ENCODE measurements around the gene EIF6. TPM values are rescaled to one million over a fixed set of nuclear protein-coding genes. Genes with fewer than 3 reads are reported as not detected.

EIF6 gene
- polyA plus RNA-seq, 4 donors: 186 to 394 (median 284) TPM

DNA sequence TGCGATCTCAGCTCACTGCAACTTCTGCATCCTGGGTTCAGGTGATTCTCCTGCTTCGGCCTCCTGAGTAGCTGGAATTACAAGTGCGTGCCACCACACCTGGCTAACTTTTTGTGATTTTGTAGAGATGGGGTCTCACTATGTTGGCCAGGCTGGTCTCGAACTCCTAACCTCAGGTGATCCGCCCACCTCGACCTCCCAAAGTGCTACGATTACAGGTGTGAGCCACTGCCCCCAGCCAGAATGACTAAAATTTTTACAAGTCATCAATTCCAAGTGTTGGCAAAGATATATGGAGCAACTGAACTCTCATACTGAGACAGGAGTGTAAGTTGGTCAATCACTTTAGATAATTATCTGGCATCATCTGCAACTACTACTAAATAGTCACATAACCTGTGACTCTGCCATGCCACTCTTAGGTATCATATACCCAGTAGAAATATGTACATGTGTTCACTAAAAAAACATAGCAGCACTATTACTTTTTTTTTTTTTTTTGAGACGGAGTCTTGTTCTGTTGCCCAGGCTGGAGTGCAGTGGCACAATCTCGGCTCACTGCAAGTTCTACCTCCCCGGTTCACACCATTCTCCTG is 3.0 kb downstream of the EIF6 start:
- H3K27me3 ChIP-seq (ENCODE audit: control insufficient read depth in 3 of 3, insufficient read depth in 3 of 3, low read length in 3 of 3): no peaks in the 10 kb centered on the region
- H3K36me3 ChIP-seq (ENCODE audit: control insufficient read depth in 3 of 3, insufficient read depth in 2 of 3, low read depth in 1 of 3, low read length in 3 of 3): peaks cover 9 to 57% (median 15%) of the 10 kb centered on the region in 3 donors
- DNase-seq (no peak), FAIRE-seq (no peak)
- H3K27ac ChIP-seq (ENCODE audit: low read depth in 1 of 3, low read length in 2 of 3): no peak overlapping the region
- no peaks in the 10 kb centered on the region for H3K9me3 ChIP-seq (ENCODE audit: control insufficient read depth in 2 of 2, insufficient read depth in 1 of 2, low read depth in 1 of 2, low read length in 1 of 2)
- peaks cover 5 to 27% (median 11%) of the 10 kb centered on the region in 3 donors for H3K4me1 ChIP-seq (ENCODE audit: control insufficient read depth in 3 of 3, insufficient read depth in 2 of 3, low read depth in 1 of 3, low read length in 2 of 3)
- WGBS, 3 donors: 94 to 95% (median 94%) methylated on average over 10 of the region's 10 CpGs
- H3K4me3 ChIP-seq (ENCODE audit: low read depth in 1 of 3, low read length in 3 of 3): no peak overlapping the region

DNA sequence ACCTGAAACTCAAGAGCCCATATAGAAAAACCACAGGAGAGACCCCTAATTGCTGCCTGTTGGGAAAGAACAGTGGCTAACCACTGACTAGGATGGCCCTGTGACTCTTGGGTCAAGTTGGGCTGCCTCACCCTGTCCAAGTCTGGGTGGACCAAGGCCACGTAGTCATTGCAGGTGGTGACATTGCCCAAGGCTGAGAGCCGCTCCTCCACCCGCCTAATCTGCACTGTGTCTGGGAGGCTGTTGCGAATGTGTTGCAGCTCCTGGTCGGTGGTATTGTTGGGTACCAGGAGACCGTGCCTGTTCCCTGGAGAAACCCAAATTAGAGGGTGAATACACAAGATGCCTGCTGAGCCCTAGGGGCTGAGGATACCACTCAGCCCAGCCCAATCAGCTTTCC is 4.0 kb downstream of the EIF6 start:
- Histone ChIP-seq H3K27me3 (ENCODE audit: control insufficient read depth in 3 of 3, insufficient read depth in 3 of 3, low read length in 3 of 3) (no peaks in the 10 kb centered on the region), H3K4me1 (ENCODE audit: control insufficient read depth in 3 of 3, insufficient read depth in 2 of 3, low read depth in 1 of 3, low read length in 2 of 3) (peaks cover 5 to 22% (median 7%) of the 10 kb centered on the region in 3 donors), H3K9me3 (ENCODE audit: control insufficient read depth in 2 of 2, insufficient read depth in 1 of 2, low read depth in 1 of 2, low read length in 1 of 2) (no peaks in the 10 kb centered on the region), H3K27ac (ENCODE audit: low read depth in 1 of 3, low read length in 2 of 3) (peak overlapping the region in 1 of 3 donors; percentile 9), H3K36me3 (ENCODE audit: control insufficient read depth in 3 of 3, insufficient read depth in 2 of 3, low read depth in 1 of 3, low read length in 3 of 3) (peaks cover 9 to 68% (median 15%) of the 10 kb centered on the region in 3 donors), H3K4me3 (ENCODE audit: low read depth in 1 of 3, low read length in 3 of 3) (no peak overlapping the region)
- FAIRE-seq (no peak), DNase-seq (no peak)
- 93 to 98% (median 96%) methylated on average over 6 of the region's 6 CpGs for WGBS, 3 donors

DNA sequence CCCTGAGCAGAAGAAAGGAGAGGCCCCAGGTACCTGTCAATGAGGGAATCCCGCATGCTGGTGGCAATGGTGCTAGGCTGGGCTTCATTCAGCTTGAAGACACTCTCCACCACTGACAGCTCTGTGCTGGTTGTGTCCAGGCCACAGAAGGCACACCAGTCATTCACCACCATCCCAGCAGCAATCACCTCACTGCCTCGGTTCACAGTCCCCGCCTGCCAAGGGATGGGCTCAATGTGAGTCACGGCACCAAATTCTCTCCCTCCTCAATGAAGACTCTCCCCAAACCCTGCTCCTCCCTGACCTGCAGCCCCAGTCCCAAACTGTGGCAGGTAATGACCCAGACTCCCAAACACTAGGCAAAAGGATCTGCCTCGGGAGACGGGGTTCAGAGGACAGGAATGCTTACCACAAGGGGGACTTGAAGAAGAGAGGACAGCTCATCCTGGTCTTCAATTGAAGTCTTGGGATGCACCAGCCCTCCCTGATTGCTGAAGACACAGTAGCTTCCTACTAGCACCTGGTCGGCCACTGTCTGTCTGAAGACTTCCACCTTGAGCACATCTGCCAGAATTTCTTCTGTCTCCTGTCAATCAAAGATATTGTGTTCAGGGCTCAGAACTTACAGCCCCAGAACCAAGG is 4.9 kb downstream of the EIF6 start:
- FAIRE-seq: no peak
- Histone ChIP-seq H3K4me1 (ENCODE audit: control insufficient read depth in 3 of 3, insufficient read depth in 2 of 3, low read depth in 1 of 3, low read length in 2 of 3) (peaks cover 4 to 15% (median 5%) of the 10 kb centered on the region in 3 donors), H3K36me3 (ENCODE audit: control insufficient read depth in 3 of 3, insufficient read depth in 2 of 3, low read depth in 1 of 3, low read length in 3 of 3) (peaks cover 9 to 77% (median 15%) of the 10 kb centered on the region in 3 donors), H3K9me3 (ENCODE audit: control insufficient read depth in 2 of 2, insufficient read depth in 1 of 2, low read depth in 1 of 2, low read length in 1 of 2) (no peaks in the 10 kb centered on the region), H3K27ac (ENCODE audit: low read depth in 1 of 3, low read length in 2 of 3) (peak overlapping the region in 2 of 3 donors; percentile 2 to 3), H3K4me3 (ENCODE audit: low read depth in 1 of 3, low read length in 3 of 3) (no peak overlapping the region), H3K27me3 (ENCODE audit: control insufficient read depth in 3 of 3, insufficient read depth in 3 of 3, low read length in 3 of 3) (no peaks in the 10 kb centered on the region)
- WGBS, 3 donors: 78 to 85% (median 85%) methylated on average over 7 of the region's 7 CpGs
- DNase-seq: no peak

- Histone ChIP-seq H3K27ac (ENCODE audit: low read depth in 1 of 3, low read length in 2 of 3) (peak overlapping the region; percentile 2 to 96 (median 96)), H3K4me3 (ENCODE audit: low read depth in 1 of 3, low read length in 3 of 3) (no peak overlapping the region), H3K4me1 (ENCODE audit: control insufficient read depth in 3 of 3, insufficient read depth in 2 of 3, low read depth in 1 of 3, low read length in 2 of 3) (peaks cover 4 to 15% (median 5%) of the 10 kb centered on the region in 3 donors), H3K27me3 (ENCODE audit: control insufficient read depth in 3 of 3, insufficient read depth in 3 of 3, low read length in 3 of 3) (no peaks in the 10 kb centered on the region), H3K36me3 (ENCODE audit: control insufficient read depth in 3 of 3, insufficient read depth in 2 of 3, low read depth in 1 of 3, low read length in 3 of 3) (peaks cover 9 to 83% (median 15%) of the 10 kb centered on the region in 3 donors), H3K9me3 (ENCODE audit: control insufficient read depth in 2 of 2, insufficient read depth in 1 of 2, low read depth in 1 of 2, low read length in 1 of 2) (no peaks in the 10 kb centered on the region)
- DNase-seq: no peak
- no peak for FAIRE-seq
- 69 to 86% (median 73%) methylated on average over 5 of the region's 5 CpGs for WGBS, 3 donors
Measured at GRCh38 chr20:35279040-35279439, 5.5 kb downstream of the EIF6 start.

DNA sequence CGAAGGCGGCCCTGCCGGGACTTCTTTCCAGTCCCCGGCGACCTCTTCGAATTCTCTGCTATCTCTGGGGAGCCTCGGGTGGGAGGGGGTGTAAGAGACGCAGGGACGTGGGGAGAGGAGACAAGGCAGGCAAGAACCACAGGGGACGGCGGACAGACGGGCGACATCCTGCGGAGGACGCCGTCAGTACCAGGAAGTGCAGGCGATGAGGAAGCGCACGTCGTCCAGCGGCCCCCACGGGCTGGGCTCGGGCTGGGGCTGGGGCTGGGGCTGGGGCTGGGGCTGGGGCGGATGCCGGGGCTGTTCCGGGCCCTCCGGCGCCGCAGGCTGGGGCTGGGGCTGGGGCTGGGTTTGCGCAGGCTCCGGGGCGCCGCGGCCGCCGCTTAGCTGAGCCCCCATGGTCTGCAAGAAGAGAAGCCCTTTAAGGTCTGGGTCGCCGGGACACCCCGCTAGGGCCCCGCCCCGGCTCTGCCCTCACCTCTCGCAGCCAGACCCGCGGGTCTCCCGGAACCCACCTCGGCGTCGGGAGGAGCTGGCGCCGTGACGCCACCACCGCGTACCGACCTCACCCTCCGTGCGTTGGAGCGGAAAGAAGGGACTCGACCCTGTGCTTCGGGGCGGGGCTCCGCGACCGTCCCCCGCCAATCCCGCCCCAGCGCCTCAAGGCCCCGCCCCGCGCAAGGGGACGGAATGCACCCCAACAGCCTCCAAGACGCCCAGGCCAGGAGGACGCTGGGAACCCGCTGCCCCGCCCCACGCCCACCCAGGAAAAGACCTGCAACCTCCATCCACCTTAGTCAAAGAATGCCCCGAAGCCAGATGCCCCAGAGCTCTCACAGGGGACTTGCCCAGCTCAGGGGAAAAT is 6.8 kb downstream of the EIF6 start, which contains the start of gene MMP24OS:
Gene MMP24OS, minus strand, starts transcription at position 592 of the 865 bp plus-strand sequence. Its CDS starts 193 bp downstream, at position 399.
- no peaks in the 10 kb centered on the region for H3K9me3 ChIP-seq (ENCODE audit: control insufficient read depth in 2 of 2, insufficient read depth in 1 of 2, low read depth in 1 of 2, low read length in 1 of 2)
- no peaks in the 10 kb centered on the region for H3K27me3 ChIP-seq (ENCODE audit: control insufficient read depth in 3 of 3, insufficient read depth in 3 of 3, low read length in 3 of 3)
- WGBS, 3 donors: 0 to 1% (median 1%) methylated on average over 59 to 76 of the region's 76 CpGs
- H3K4me3 ChIP-seq (ENCODE audit: low read depth in 1 of 3, low read length in 3 of 3): peak within 1 kb of the TSS; percentile 39 to 73 (median 72)
- no peak for FAIRE-seq
- peak; percentile 95 to 96 for DNase-seq
- H3K4me1 ChIP-seq (ENCODE audit: control insufficient read depth in 3 of 3, insufficient read depth in 2 of 3, low read depth in 1 of 3, low read length in 2 of 3): peaks cover 0 to 10% (median 0%) of the 10 kb centered on the region in 3 donors
- H3K36me3 ChIP-seq (ENCODE audit: control insufficient read depth in 3 of 3, insufficient read depth in 2 of 3, low read depth in 1 of 3, low read length in 3 of 3): peaks cover 9 to 88% (median 15%) of the 10 kb centered on the region in 3 donors
- peak within 1 kb of the TSS; percentile 94 to 96 (median 96) for H3K27ac ChIP-seq (ENCODE audit: low read depth in 1 of 3, low read length in 2 of 3)

- no peaks in the 10 kb centered on the region for H3K9me3 ChIP-seq (ENCODE audit: control insufficient read depth in 2 of 2, insufficient read depth in 1 of 2, low read depth in 1 of 2, low read length in 1 of 2)
- peaks cover 0 to 10% (median 0%) of the 10 kb centered on the region in 3 donors for H3K4me1 ChIP-seq (ENCODE audit: control insufficient read depth in 3 of 3, insufficient read depth in 2 of 3, low read depth in 1 of 3, low read length in 2 of 3)
- H3K27ac ChIP-seq (ENCODE audit: low read depth in 1 of 3, low read length in 2 of 3): peak overlapping the region; percentile 82 to 96 (median 96)
- H3K4me3 ChIP-seq (ENCODE audit: low read depth in 1 of 3, low read length in 3 of 3): peak overlapping the region; percentile 39 to 73 (median 72)
- H3K36me3 ChIP-seq (ENCODE audit: control insufficient read depth in 3 of 3, insufficient read depth in 2 of 3, low read depth in 1 of 3, low read length in 3 of 3): peaks cover 9 to 87% (median 15%) of the 10 kb centered on the region in 3 donors
- H3K27me3 ChIP-seq (ENCODE audit: control insufficient read depth in 3 of 3, insufficient read depth in 3 of 3, low read length in 3 of 3): no peaks in the 10 kb centered on the region
- 9 to 10% (median 10%) methylated on average over 10 of the region's 10 CpGs for WGBS, 3 donors
- FAIRE-seq (no peak), DNase-seq (no peak)
Measured at GRCh38 chr20:35277127-35277526, 7.4 kb downstream of the EIF6 start.

GRCh38 chr20:35276408-35276807 is 8.2 kb downstream of the EIF6 start:
- no peak overlapping the region for H3K27ac ChIP-seq (ENCODE audit: low read depth in 1 of 3, low read length in 2 of 3)
- FAIRE-seq: no peak
- no peak for DNase-seq
- H3K9me3 ChIP-seq (ENCODE audit: control insufficient read depth in 2 of 2, insufficient read depth in 1 of 2, low read depth in 1 of 2, low read length in 1 of 2): no peaks in the 10 kb centered on the region
- H3K27me3 ChIP-seq (ENCODE audit: control insufficient read depth in 3 of 3, insufficient read depth in 3 of 3, low read length in 3 of 3): no peaks in the 10 kb centered on the region
- H3K4me3 ChIP-seq (ENCODE audit: low read depth in 1 of 3, low read length in 3 of 3): peak overlapping the region in 1 of 3 donors; percentile 73
- WGBS, 3 donors: 88 to 93% (median 93%) methylated on average over 6 of the region's 6 CpGs
- H3K4me1 ChIP-seq (ENCODE audit: control insufficient read depth in 3 of 3, insufficient read depth in 2 of 3, low read depth in 1 of 3, low read length in 2 of 3): peaks cover 0 to 10% (median 0%) of the 10 kb centered on the region in 3 donors
- H3K36me3 ChIP-seq (ENCODE audit: control insufficient read depth in 3 of 3, insufficient read depth in 2 of 3, low read depth in 1 of 3, low read length in 3 of 3): peaks cover 9 to 85% (median 15%) of the 10 kb centered on the region in 3 donors

DNA sequence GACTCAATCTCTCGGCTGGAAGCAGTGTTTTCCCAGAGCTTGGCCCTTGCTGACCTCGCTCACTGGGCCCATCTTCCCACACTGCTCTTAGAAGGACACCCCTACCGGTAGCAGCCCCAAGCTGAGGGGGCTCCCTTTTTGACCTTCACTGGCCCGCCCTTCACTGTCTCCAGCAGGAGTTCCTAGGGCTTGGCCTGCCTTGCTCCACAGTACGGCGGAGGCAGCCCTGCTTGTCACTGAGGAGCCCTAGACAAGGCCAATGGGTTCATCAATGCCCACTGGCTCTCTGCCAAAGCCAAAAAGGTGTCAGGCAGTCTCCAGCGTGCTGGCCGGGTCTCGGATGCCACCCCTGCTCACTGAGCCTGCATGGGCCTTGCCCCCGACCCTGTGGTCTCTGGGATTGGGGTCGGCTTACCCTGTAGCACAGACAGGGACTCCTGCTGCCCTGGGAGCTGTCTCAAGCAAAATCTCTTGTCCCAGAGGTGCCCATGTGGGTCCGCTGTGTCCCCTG is 8.8 kb downstream of the EIF6 start:
- WGBS, 3 donors: 89 to 93% (median 92%) methylated on average over 12 of the region's 12 CpGs
- H3K4me3 ChIP-seq (ENCODE audit: low read depth in 1 of 3, low read length in 3 of 3): no peak overlapping the region
- H3K4me1 ChIP-seq (ENCODE audit: control insufficient read depth in 3 of 3, insufficient read depth in 2 of 3, low read depth in 1 of 3, low read length in 2 of 3): peaks cover 0 to 10% (median 0%) of the 10 kb centered on the region in 3 donors
- H3K27me3 ChIP-seq (ENCODE audit: control insufficient read depth in 3 of 3, insufficient read depth in 3 of 3, low read length in 3 of 3): no peaks in the 10 kb centered on the region
- peaks cover 9 to 86% (median 14%) of the 10 kb centered on the region in 3 donors for H3K36me3 ChIP-seq (ENCODE audit: control insufficient read depth in 3 of 3, insufficient read depth in 2 of 3, low read depth in 1 of 3, low read length in 3 of 3)
- FAIRE-seq (no peak), DNase-seq (no peak)
- no peak overlapping the region for H3K27ac ChIP-seq (ENCODE audit: low read depth in 1 of 3, low read length in 2 of 3)
- H3K9me3 ChIP-seq (ENCODE audit: control insufficient read depth in 2 of 2, insufficient read depth in 1 of 2, low read depth in 1 of 2, low read length in 1 of 2): no peaks in the 10 kb centered on the region

Data from small intestine (tissue), 7 donors.